KBM-7 (cell line): ENCODE results near the gene ADARB1.

ENCODE experiments used
- DNase-seq: peaks from one replicate; pipeline ENCODE4 v3.0.0-alpha.2; 2015
- in situ Hi-C: fragments of 300-500 bp; cut with MboI; formaldehyde crosslinking; loops from 2 replicates; pipeline ENCODE4 v1.14.3; 2020; ENCODE audit warnings: low sequenced_read_pairs, low pct_unique_long_range_greater_than_20kb, mixed read lengths

ADARB1 gene

GRCh38 chr21:45222001-45222400 is 147.6 kb downstream of the ADARB1 start:
- in situ Hi-C loops = no loop called here
- no peak for DNase-seq

DNA sequence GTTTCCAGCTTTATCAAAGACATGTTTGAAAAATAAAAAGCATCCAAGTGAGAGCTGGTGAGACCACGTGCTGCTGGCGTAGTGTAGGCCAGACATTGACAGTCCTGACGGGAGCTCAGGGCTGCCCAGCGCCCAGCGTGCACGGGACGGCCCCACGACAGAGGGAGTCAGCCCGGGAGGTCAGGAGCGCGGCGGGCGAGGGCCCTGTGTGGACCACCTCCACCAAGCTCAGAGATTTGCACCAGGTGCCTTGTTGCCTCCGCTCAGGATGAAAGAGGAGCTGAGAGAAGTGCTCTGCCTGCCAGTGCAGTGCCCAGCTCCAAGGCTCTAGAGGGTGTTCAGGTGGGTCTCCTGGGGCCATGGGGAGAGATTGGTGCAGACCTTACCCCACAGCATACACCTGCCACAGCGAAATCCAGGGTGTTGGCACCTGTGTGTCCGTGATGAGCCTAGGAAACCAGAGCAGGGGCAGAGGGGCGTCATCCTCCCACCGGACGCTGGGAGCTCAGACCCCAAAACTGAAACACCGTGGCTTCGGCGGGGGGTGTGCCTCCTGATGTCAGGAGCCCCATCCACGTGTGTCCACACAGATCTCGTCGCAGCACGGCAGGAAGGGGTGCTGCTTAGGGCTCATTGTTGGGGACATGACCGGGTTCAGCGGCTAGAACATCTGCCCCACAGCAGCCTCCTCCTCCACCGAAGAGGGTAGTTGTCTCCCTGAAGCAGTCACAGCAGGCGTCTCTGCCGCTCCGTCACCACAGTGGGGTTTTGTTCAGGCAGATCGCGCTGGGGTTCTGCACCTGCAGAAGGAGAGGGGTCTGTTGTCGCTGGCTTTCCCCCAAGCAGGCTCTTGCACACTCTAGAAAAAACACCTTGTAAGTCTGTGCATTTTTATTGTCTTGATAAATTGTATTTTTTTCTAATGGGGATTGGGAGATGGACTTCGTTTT is 149.1 kb downstream of the ADARB1 start:
- in situ Hi-C loops = no loop called here
- DNase-seq = no peak

GRCh38 chr21:45224189-45224938 is 150.0 kb downstream of the ADARB1 start:
- no peak for DNase-seq
- in situ Hi-C loops = no loop called here

GRCh38 chr21:45225041-45225740 is 150.8 kb downstream of the ADARB1 start:
- in situ Hi-C loops = no loop called here
- no peak for DNase-seq

GRCh38 chr21:45225741-45226327 is 151.5 kb downstream of the ADARB1 start:
- no peak for DNase-seq
- in situ Hi-C loops = no loop called here

GRCh38 chr21:45226540-45227326 is 152.4 kb downstream of the ADARB1 start:
- DNase-seq = no peak
- in situ Hi-C loops = no loop called here

- DNase-seq = no peak
- in situ Hi-C loops = no loop called here
These were observed 153.4 kb downstream of the ADARB1 start for GRCh38 chr21:45227735-45228134.

GRCh38 chr21:45228171-45228641 is 153.8 kb downstream of the ADARB1 start:
- no peak for DNase-seq

GRCh38 chr21:45228656-45229240 is 154.4 kb downstream of the ADARB1 start:
- in situ Hi-C loops = no loop called here
- no peak for DNase-seq

More at GRCh38 chr21:45228171-45228641, 153.8 kb downstream of the ADARB1 start:
- in situ Hi-C loops = no loop called here

- DNase-seq = no peak
- in situ Hi-C loops = no loop called here
These were observed 157.3 kb downstream of the ADARB1 start for GRCh38 chr21:45231705-45232104.

GRCh38 chr21:45234127-45234526 is 159.7 kb downstream of the ADARB1 start:
- no peak for DNase-seq
- in situ Hi-C loops = no loop called here

- DNase-seq = no peak
- in situ Hi-C loops = no loop called here
These were observed 160.6 kb downstream of the ADARB1 start for GRCh38 chr21:45234965-45235364.

DNA sequence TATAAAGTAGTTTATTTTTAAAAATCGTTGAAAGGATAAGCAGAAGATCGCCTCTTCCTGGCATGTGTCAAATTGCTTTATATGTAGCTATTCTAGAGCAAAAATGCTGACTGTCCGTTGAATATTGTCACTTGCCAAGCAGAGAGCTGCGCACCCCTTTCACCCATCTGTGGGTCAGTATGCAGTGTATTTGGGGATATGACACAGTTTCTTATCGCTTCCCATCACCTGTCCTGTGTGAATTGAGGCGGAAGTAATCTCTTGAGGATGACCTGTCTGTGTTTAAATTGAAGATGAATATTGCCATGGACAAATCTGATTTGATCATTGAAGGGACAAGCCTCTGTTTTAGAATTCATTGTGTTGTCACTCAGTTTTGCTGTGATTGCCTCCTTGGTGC is 161.1 kb downstream of the ADARB1 start:
- in situ Hi-C loops = no loop called here
- no peak for DNase-seq

DNA sequence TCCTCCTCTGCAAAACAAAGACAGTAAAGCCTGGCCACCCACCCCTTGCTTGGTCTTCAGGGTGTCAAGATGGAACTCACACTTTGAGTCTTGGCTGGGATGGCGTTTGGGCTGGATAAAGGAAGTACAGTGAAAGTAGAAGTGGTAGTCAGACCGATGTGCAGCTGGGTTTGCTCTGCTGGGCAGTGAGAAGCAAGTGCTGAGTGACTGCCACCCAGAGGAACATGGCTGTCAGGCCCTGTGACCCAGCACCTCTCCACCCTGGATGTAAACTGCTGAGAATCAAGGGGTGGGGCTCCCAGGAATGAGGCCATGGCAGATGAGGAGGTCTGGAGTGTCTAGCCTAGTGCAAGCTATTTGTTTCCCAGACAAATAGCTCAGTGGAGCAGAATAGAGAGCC is 162.1 kb downstream of the ADARB1 start:
- no peak for DNase-seq

DNA sequence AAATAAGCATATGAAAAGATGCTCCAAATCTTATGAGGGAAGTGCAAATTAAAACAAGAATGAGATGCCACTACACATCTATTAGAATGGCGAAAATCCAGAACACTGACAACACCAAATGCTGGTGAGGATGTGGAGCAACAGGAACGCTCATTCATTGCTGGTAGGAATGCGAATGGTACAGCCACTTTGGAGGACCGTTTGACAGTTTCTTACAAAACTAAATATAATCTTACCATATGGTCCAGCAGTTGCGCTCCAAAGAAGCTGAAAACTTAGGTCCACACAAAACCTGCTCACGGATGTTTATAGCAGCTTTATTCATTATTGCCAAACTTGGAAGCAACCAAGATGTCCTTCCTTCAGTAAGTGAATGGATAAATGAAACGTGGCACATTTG is 163.0 kb downstream of the ADARB1 start:
- DNase-seq = no peak
- in situ Hi-C loops = no loop called here

More for the DNA sequence above, 162.1 kb downstream of the ADARB1 start:
- in situ Hi-C loops = no loop called here

DNA sequence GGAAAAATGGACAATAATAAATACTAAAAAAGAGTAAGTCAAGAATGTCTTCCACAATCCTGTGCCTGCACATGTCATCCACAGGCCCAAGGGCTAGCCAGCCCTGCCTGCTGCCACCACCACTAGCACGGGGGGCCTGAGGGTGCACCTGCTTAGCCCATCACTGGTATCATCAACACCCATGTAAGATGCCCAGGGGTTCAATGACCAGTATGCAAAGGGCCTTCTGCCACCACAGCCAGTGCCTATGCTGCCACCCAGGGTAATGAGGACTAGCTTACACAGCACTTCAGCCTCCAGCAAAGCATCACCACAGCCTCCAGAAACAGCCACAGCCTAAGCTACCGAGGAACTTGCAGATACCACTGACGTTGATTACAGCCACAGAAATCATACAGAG is 167.0 kb downstream of the ADARB1 start:
- no peak for DNase-seq
- in situ Hi-C loops = no loop called here

GRCh38 chr21:45243603-45244002 is 169.2 kb downstream of the ADARB1 start:
- in situ Hi-C loops = no loop called here
- DNase-seq = no peak

- in situ Hi-C loops = no loop called here
- no peak for DNase-seq
These were observed 170.5 kb downstream of the ADARB1 start for GRCh38 chr21:45244799-45245340.
